Osteocyte (in vitro differentiated cells): ENCODE results near the gene DEPDC7. TPM values are rescaled to one million over a fixed set of nuclear protein-coding genes. Genes with fewer than 3 reads are reported as not detected.

Experiments
- DNase-seq: peaks from one replicate; pipeline ENCODE4 v3.0.0; 2021; ENCODE audit warnings: mixed read lengths; ENCODE audit not compliant: unreplicated experiment; ENCODE audit errors: extremely low spot score
- H3K27ac Mint-ChIP-seq: one replicate; pipeline ENCODE4 v1.8.0; 2021; ENCODE audit warnings: mild to moderate bottlenecking, mixed read lengths; ENCODE audit not compliant: unreplicated experiment
- H3K27me3 Mint-ChIP-seq: one replicate; pipeline ENCODE4 v1.8.0; 2021; ENCODE audit warnings: mixed read lengths; ENCODE audit not compliant: unreplicated experiment
- H3K36me3 Mint-ChIP-seq: one replicate; pipeline ENCODE4 v1.8.0; 2021; ENCODE audit warnings: mixed read lengths; ENCODE audit not compliant: unreplicated experiment
- H3K4me1 Mint-ChIP-seq: one replicate; pipeline ENCODE4 v1.8.0; 2021; ENCODE audit warnings: mixed read lengths; ENCODE audit not compliant: unreplicated experiment
- H3K4me3 Mint-ChIP-seq: one replicate; pipeline ENCODE4 v1.8.0; 2021; ENCODE audit warnings: mild to moderate bottlenecking, moderate library complexity, mixed read lengths; ENCODE audit not compliant: unreplicated experiment
- H3K9me3 Mint-ChIP-seq: one replicate; pipeline ENCODE4 v1.8.0; 2021; ENCODE audit warnings: mixed read lengths; ENCODE audit not compliant: unreplicated experiment
- total RNA-seq: library from RNA; stranded (reverse); gene quantifications from 2 replicates; pipeline ENCODE4 v1.2.1, GENCODE V29; 2021
- TF ChIP-seq, protein P1 (sequence below): fragments of 200-600 bp; sonication (generic); IDR thresholded peaks from 2 replicates; pipeline ENCODE4 v1.5.0; 2021; ENCODE audit warnings: antibody characterized with exemption, mild to moderate bottlenecking, moderate library complexity

The DEPDC7 gene
- total RNA-seq, 1 donor from 2014 or later: 2.9 TPM

DNA sequence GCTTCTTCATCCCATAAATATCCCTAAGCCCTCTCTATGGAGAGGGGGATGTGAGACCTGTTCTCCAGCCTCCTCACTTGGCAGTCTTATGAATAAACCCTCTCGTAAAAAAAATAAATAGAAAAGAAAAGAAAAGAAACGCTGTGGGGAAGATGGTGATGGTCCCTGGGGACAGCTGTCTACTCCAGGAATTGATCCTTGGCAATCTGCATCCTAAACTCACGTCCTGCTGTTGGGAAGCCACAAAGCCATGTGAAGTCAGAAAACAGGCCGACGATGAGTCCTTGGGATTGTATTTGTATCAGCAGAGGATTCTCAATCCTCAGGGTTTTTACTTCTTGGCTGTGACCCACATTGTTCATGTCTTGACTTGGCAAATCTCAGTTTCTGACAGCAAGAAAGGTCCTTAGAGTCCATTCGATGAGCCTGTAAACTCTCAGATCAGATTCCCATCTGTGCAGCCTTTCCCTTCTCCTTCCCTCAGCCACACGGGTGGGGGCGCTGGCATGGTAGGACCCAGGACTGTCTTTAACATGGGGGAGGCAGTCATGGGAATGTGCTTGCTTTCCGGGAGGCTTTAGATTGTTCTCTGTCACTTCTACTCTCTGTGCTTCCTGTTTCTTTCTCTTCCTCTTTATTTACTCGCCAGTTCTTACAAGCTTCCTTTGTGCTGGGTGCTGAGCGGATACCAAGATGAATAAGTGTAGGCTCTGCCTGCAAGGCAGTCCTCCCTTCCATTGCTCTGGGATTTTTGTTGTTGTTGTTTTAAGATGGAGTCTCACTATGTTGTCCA, 48.6 kb downstream of the DEPDC7 start:
- Mint-ChIP-seq H3K4me3 (no peak overlapping the region), H3K27me3 (no peaks in the 10 kb centered on the region), H3K4me1 (peaks cover 21% of the 10 kb centered on the region), H3K27ac (no peak overlapping the region), H3K36me3 (peaks cover 35% of the 10 kb centered on the region), H3K9me3 (no peaks in the 10 kb centered on the region)
- TF ChIP-seq, protein P1, sequence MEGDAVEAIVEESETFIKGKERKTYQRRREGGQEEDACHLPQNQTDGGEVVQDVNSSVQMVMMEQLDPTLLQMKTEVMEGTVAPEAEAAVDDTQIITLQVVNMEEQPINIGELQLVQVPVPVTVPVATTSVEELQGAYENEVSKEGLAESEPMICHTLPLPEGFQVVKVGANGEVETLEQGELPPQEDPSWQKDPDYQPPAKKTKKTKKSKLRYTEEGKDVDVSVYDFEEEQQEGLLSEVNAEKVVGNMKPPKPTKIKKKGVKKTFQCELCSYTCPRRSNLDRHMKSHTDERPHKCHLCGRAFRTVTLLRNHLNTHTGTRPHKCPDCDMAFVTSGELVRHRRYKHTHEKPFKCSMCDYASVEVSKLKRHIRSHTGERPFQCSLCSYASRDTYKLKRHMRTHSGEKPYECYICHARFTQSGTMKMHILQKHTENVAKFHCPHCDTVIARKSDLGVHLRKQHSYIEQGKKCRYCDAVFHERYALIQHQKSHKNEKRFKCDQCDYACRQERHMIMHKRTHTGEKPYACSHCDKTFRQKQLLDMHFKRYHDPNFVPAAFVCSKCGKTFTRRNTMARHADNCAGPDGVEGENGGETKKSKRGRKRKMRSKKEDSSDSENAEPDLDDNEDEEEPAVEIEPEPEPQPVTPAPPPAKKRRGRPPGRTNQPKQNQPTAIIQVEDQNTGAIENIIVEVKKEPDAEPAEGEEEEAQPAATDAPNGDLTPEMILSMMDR: no peak
- no peak for DNase-seq

DNA sequence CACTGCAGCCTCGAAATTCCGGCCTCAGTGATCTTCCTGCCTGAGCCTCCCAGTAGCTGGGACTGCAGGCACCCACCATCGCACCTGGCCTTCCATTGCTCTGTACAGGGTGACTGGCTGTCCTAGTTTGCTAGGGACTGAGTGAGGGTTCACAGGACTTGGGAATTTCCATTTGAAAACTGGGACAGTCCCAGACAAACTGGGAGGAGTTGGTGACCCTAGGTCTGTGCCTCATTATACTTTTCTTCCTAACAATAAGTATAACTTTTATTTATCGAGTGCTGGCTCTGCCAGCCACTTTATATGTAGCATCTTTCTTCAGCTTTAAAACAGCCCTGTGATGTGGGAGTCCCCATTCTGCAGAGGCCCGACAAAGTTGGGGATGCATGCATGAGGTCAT, 49.2 kb downstream of the DEPDC7 start:
- H3K27me3 Mint-ChIP-seq: no peaks in the 10 kb centered on the region
- TF ChIP-seq, protein P1: no peak
- no peak overlapping the region for H3K4me3 Mint-ChIP-seq
- peaks cover 21% of the 10 kb centered on the region for H3K4me1 Mint-ChIP-seq
- no peaks in the 10 kb centered on the region for H3K9me3 Mint-ChIP-seq
- no peak overlapping the region for H3K27ac Mint-ChIP-seq
- DNase-seq: no peak
- H3K36me3 Mint-ChIP-seq: peaks cover 29% of the 10 kb centered on the region

DNA sequence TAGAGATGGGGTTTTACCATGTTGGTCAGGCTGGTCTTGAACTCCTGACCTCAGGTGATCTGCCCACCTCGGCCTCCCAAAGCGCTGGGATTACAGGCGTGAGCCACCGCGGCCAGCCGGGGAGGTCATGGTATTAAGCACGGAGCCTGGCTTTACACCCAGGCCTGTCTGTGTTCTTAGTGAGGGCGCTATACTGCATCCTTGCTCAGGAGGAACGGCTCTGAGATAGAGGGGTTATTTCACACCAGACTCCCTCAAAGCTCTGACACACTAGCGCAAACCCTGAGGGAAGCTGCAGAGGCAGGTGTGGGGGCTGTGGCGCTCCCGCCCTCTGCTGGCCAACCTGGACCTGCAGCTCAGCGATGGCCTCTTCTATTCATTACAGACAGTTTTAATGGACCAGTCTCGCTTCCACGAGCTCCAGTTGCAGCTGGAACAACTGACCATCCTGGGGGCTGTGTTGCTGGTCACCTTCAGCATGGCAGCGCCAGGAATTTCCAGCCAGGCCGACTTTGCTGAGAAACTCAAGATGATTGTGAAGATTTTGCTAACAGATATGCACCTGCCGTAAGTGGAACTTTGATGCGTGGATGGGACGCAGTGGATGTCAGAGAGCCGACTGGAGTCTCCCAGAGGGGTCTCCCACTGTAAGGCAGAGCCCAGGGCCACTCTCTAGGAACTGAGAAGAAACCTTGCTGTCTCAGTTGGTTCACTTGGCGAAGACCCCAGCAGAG, 49.9 kb downstream of the DEPDC7 start:
- Mint-ChIP-seq H3K27ac (no peak overlapping the region), H3K27me3 (no peaks in the 10 kb centered on the region), H3K4me3 (no peak overlapping the region), H3K9me3 (no peaks in the 10 kb centered on the region), H3K36me3 (peaks cover 31% of the 10 kb centered on the region), H3K4me1 (peaks cover 19% of the 10 kb centered on the region)
- DNase-seq: peak; percentile 87
- TF ChIP-seq, protein P1: peak; percentile 93

DNA sequence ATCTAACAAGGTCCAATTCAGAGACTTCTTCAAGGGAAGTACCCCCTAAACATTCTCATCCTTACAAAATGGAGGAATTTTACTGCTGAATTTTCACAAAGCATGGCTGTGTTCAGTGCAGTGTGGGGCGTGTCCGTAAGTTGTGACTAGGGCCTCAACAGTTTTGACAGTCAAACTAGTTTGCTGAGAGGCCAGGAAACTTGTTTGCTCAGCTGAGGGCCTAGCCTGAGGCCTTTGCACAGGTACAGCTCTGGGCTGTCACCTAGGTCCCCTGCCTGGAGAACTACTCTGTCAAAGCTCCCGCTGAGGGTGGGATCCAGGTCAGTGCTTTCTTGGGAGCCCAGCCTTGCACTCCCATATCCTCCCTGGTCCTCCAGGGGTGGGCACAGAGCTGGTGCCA, 51.6 kb downstream of the DEPDC7 start:
- Mint-ChIP-seq H3K27ac (no peak overlapping the region), H3K36me3 (peaks cover 37% of the 10 kb centered on the region), H3K9me3 (no peaks in the 10 kb centered on the region), H3K4me1 (peaks cover 10% of the 10 kb centered on the region), H3K4me3 (no peak overlapping the region), H3K27me3 (no peaks in the 10 kb centered on the region)
- no peak for DNase-seq
- TF ChIP-seq, protein P1: no peak
